Breast epithelium (tissue), 3 donors: ENCODE results near the gene KCNG4.

Experiments used
- CTCF ChIP-seq, 3 donors: fragments of 450-650 bp; IDR thresholded peaks; one replicate each; pipeline ENCODE4 v1.5.1; 2016 to 2017; ENCODE audit warnings: antibody characterized with exemption in 3 of 3, mild to moderate bottlenecking in 3 of 3, moderate library complexity in 3 of 3
- POLR2A ChIP-seq: fragments of 450-650 bp; IDR thresholded peaks from one replicate; pipeline ENCODE4 v1.6.1; 2016; ENCODE audit warnings: antibody characterized with exemption, mild to moderate bottlenecking, moderate library complexity

GRCh38 chr16:84286578-84287240, 46.9 kb upstream of the KCNG4 start:
- no peak for TF ChIP-seq CTCF (IDR thresholded peaks at IDR 0.05)
- no peak for TF ChIP-seq POLR2A
